ENCODE results near the gene ARHGAP5.
A peak's percentile ranks its signal among the peaks of the same experiment; 100 is the strongest.

The ARHGAP5 gene, protein sequence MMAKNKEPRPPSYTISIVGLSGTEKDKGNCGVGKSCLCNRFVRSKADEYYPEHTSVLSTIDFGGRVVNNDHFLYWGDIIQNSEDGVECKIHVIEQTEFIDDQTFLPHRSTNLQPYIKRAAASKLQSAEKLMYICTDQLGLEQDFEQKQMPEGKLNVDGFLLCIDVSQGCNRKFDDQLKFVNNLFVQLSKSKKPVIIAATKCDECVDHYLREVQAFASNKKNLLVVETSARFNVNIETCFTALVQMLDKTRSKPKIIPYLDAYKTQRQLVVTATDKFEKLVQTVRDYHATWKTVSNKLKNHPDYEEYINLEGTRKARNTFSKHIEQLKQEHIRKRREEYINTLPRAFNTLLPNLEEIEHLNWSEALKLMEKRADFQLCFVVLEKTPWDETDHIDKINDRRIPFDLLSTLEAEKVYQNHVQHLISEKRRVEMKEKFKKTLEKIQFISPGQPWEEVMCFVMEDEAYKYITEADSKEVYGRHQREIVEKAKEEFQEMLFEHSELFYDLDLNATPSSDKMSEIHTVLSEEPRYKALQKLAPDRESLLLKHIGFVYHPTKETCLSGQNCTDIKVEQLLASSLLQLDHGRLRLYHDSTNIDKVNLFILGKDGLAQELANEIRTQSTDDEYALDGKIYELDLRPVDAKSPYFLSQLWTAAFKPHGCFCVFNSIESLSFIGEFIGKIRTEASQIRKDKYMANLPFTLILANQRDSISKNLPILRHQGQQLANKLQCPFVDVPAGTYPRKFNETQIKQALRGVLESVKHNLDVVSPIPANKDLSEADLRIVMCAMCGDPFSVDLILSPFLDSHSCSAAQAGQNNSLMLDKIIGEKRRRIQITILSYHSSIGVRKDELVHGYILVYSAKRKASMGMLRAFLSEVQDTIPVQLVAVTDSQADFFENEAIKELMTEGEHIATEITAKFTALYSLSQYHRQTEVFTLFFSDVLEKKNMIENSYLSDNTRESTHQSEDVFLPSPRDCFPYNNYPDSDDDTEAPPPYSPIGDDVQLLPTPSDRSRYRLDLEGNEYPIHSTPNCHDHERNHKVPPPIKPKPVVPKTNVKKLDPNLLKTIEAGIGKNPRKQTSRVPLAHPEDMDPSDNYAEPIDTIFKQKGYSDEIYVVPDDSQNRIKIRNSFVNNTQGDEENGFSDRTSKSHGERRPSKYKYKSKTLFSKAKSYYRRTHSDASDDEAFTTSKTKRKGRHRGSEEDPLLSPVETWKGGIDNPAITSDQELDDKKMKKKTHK (N-terminal part only)

DNA sequence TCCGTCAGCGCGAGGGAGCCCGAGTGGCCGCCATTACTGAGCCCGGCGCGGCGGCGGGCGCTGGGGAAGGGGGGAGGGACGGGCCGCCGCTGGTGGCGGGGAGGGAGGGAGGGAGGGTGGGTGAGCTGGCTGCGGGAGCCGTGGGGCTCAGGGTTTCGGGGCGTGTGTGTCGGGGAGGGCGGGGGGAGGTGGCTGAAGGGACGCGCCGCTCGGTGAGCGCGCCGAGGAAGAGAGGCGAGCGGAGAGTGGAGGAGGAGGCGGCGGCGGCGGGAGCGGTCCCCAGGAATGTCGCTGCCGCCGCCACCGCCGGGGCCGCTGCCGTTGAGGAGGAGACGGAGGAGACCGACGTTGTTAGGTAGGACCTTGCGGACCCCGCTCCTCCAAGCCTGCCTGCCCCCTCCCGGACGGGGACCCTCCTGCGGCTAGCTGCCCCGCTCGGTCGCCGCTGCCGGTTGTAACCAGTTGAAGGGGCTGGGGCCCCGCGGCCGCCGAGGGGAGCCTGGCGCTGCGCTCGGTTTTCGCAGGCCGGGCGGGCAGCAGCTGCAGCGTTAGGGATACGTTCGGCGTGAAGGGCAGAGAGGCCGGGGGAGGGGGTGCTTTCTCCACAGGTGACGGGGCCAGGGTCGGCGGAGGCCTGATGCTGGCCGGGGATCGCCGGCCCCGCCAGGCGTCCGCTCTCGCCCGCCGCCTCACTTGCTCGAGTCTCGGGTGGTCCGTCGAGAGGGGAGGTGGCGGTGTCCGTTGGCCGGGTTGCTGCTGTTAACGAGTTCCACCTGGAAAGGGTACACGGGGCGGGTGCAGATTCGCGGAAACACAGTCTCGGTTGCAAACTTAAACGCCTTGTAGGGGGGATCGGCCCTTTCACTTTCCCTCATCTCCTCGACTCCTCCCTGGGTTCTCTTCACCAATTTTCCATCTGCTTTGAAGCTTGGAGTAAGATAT, at the start of gene ARHGAP5:
ARHGAP5 (plus strand) TSS at position 224 of the 942 bp plus-strand sequence. CDS start 13,366 bp downstream, outside the sequence.
- DNase-seq = peak; percentile 51 to 66 (median 63)

DNA sequence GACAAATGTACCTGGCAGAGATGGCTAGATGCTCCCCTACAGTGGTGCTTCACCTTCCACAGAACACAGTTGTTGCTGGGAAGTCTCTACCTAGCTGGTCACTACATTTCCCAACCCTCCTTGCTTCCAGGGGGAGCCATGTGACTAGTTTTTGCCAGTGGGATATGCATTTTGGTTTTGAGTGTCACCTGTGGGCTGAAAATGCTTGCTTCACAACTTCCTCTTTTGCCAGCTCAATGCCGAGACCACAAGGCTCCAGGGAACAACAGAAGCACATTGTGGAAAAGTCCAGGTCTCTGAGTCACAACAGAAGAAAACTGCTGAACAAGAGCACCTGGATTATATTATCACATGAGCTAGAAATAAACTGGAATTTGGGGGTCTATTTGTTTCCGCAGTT, 48.5 kb upstream of the ARHGAP5 start:
- DNase-seq = no peak

DNA sequence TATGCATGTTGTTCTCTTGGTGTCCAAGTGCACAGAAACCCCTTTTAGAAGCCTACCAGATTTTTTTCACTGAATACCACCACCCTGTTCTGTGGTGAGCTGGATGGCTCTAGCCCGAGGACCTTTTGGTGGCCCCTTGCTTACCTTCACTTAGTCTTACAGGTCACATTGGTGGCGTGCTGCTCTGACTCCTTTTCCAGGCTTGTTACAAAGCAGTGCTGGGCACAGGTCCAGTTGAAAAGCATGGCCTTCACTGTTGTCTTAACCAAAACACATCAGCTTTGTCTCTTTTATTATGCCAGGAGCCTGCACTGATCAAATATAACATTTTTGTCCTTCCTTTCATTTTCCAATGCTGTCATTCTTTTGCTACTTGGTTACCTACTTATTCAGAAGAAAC, 43.6 kb upstream of the ARHGAP5 start:
- DNase-seq = no peak

DNA sequence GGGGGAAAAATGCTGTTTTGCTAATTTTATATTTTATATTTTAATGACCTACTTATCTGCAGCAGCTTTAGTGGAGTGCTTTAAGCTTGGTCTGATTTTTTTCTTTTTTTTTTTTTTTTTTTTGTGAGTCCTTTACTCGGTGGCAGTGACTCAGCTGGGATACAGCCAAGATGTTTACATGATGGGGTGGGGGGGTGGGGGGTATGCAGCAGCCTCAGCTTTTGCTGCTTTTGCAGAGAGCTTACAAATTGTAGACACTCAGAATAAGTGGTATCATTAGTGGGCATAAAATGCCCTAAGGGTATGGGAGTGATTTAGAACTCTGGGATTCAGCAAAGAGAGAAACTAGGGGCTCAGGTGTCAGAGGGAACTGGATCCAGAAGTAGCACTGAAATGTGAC, 38.2 kb upstream of the ARHGAP5 start:
- DNase-seq = no peak

DNA sequence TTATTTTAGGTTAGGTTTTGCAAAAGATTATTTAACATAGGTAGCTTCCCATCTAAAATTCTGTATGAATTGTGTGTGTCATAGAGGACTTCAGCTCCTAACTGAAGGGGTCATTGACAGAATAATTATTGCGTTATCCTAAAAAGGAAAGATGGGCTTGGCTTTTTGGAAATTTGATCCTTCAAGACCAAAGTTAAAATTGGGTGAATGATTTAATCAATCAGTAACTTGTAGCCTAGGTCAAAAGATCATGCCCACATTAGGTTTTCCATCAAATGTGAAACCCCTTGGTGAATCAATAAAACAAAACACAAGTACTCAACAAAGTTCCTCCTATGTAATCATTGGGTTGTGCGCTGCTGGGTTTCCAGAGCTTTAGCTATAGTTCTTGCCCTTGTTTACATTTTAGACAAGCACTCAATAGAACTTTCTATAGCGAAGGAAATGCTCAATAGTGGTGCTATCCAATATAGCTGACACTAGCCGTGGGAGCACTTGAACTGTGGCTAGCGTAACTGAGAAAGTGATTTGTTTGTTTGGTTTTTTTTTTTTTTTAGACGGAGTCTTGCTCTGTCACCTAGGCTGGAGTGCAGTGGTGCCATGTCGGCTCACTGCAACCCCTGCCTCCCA, 37.6 kb upstream of the ARHGAP5 start:
- no peak for DNase-seq

DNA sequence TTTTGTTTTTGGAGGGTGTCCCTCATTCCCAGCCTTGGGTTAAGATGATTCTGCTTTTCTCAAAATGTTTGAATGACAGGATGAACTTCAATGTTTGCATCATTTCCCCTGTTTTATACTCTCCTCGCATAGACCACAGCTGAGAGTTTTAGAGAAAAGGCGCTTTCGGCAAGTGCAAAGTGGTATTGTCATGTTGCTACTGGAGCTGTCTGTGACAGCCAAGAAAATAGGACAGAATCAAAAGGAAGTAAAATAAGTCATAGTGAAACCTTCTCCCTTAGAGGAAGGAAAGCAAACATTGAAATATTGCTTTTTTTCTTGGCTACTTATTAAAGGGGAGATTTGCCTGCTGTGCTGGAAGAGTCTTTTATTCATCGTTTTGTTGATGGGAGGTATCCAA, 33.5 kb upstream of the ARHGAP5 start:
- DNase-seq = no peak

DNA sequence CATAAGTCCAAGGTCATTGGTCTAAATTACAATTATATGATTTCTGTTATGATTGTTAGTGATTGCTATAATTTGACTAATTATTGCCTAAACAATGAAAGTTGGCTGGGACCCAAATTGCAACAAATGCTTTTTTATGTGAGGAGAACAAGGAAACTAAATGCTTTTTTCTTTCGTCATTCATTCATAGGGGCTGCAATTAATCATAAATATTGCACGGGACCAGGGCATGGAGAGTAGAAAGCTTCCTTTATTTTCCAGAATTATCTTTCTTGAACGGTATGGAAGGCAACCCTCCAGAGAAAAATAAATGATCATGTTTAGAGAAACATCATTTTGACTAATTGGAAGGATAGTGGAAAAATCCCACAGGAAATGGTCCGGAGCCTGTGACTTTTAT, 32.6 kb upstream of the ARHGAP5 start:
- DNase-seq = no peak

DNA sequence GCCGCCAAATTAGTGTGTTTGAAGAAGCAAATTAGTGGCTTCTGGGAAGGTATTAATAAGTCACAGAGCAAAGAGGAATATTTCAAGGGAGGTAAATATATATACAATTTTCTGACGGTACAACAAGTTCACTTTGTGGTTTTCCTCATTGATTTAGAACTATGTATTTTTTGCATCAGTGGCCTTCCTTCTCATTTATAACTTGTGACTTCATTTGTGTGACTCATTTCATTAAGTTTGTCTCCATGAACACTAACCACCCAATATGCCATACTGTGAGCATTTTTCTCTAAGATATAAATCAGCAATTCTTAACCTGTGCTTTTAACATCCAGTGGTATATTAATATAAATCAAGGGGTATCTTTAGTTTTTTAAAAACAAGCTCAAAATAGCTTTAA, 29.3 kb upstream of the ARHGAP5 start:
- no peak for DNase-seq

DNA sequence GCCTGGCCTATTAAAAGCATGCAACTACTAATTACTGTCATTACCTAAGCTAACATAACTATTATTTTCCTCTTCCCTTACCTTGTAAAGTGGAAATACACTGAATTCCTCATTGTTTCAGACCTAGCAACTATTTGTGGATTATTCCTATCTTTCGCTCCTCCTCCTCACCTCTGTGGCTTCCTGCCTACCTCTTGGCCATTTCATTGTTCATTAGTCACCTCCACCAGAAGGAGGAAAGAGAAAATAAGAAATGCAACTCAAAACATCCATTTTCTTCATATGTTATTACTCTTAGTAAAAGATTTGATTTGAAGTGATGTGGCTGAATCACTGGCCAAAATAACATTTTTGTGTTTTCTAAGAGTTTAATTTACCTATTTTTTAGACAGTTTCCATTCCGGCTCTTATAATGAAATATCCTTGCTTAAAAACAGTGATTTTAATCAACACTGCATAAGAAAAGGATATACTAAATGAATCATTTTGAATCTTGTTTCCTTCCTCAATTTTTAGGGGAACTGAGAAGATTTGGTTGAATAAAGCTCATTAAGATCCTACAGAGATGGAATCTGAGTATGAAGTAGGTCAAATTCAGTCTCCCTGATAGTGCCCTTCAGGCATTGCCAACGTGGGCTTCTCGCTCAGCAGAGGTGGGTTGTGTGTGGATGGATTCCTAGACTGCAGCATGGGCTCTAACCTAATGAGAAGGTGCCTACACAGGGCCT, 27.6 kb upstream of the ARHGAP5 start:
- no peak for DNase-seq

DNA sequence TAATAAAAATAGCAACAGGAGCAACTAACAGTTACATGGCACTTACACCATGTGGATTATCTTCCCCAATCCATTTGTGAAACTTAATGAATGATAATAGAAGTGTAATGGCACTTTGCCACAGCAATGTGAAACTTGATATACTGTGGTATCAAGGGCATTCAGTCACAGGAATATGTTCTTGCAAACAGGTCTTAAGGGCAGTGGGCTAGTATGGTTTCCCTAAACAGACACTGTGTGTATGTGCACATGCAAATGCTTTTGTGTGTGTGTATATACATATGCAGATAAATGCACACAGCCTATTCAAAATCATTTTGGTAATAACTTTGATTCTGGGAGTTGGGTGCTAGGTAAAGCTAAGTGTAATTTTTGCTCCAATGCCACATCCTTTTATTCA, 26.2 kb upstream of the ARHGAP5 start:
- DNase-seq = no peak

DNA sequence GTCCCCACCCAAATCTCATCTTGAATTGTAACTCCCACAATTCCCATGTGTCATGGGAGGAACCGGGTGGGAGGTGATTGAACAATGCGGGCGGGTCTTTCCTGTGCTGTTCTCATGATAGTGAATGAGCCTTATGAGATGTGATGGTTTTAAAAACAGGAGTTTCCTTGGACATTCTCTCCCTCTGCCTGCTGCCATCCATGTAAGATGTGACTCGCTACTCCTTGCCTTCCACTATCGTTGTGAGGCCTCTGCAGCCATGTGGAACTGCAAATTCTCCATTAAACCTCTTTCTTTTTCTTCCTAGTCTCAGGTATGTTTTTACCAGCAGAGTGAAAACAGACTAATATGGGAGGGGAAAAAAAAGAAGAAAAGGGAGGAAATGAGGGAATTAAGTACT, 22.6 kb upstream of the ARHGAP5 start:
- no peak for DNase-seq

DNA sequence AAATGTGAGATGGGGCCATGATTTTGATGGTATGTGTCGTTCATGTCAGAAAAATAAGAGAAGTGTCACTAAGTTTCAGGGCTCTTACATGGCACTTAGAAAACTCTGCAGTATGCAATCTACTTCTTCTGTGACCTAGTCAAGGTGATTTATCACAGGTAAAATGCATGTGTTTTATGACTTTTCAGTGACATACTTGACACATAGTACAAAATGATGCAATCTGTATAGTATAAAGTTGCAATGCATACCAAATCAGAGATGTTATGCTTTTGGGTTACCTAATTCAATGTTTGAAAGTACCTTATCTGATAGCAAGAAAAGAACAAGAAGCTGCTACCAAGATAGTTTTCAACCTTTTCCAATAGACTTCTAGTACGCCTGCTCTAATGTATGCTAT, 21.9 kb upstream of the ARHGAP5 start:
- no peak for DNase-seq

DNA sequence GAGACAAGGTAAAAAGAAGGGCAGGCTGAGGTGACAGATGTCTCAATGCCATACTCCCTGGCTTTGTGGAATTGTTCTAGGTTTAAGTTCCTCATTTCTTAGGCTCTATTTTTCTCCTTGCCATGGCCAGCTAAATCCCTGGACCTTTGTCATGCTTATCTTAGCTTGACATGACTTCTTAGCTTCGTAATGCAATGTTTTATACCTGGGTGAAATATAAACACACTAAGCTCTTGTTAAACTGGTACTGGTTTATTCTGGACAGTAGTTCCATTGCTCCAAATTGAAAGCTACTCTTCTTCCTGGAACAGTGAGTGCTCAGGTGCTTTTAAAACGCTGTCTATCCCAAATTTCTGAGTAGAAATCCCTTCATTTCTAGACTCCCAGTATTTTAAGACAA, 17.4 kb upstream of the ARHGAP5 start:
- DNase-seq = no peak

DNA sequence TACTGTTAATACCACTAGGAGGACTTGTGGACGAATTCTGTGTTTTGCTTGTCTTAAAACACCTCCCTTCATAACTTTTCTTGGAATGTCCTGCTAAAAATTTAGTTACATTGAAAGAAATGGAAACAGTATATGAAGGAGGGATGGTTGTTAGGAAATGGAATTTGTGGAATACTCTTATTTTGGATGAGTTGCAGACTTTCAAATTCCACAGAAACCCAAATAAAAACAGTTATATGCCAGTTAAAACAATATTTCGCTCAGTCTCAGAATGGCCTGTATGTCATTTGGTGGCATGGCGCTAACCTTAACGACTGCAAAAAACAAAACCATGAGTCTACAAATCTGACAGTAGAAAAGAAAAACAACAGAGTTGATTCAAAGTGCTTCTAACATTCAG, 12.2 kb upstream of the ARHGAP5 start:
- DNase-seq = no peak

DNA sequence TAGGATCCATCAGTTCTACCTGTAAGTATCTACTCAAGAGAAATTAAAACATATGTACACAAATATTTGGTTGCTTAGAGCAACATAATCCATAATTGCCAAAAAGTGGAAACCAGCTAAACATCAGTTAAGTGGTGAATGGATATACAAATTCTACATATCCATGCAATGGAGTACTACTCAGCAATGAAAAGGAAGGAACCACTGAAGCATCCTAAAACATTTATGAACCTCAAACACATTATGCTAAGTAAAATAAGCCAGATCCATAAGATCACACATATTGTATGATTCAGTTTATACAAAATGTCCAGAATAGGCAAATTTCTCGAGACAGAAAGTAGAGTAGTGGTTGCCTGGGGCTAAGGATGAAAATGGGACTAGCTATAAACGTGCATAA, 8.4 kb upstream of the ARHGAP5 start:
- no peak for DNase-seq

DNA sequence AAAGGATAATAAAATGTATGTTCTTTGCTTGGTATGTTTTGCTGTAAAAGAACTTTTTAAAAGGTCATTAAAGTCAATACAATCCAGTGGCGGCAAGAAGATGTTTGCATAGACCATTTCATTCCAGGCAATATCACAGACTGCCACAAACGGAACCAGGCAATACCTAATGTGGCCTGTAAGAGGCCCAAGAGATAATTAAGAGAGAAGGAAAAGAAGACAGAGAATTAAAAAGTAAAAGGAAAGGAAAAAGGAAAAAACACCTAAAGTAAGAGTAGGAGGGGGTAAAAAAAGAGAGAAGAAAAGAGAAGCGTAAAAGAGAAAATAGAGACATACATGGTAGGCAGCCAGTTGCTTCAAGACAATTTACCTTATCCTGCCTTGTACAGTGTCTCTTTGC, 6.8 kb upstream of the ARHGAP5 start:
- no peak for DNase-seq

DNA sequence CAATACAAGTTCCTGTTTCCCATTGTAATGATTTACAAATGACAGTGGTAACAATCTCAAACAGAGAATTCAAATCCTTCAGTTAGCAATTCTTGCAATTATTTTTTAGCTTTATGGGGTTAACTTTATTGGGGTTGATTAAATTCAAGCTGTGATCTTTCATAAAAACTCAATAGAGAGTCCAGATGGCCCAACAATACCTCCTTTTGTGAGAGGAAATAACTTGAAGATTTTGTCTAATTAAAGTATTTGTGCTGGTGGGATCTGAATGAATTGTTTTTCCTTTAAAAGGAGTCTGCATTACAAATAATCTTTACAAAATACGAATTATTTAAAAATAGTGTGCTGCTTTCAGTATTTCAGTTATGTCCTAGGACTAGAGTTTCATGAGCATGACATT, 4.4 kb upstream of the ARHGAP5 start:
- no peak for DNase-seq

DNA sequence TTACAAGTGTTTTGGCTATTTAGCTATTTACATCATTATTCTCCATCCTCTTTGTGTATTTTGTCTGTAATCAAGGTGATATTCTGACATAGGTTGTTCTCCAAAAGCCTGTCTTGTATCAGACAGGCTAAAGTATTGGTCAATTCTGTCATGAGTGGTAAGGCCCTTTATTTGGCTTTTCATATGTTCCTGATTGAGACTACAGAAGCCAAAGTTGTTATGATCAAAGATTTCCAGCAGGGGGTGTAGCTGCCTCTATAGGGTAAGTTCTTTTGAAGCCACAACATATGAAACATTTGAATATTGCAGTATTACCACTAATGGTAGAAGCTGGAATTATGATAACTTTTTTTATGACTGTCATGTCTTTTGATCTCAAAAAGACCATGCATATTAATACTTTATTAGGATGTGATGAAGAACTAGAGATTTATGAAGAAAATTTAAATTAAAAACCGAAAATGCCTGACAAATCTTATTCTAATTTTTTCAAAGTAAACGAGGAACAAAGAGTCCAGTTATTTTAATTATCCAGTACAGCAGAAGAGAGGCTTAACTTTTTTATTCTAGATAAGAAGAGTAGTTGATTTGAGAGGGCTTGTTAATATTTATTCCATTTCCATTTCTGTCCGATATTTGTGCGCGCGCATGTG, 3.4 kb upstream of the ARHGAP5 start:
- DNase-seq = peak; percentile 4 to 15 (median 7)

DNA sequence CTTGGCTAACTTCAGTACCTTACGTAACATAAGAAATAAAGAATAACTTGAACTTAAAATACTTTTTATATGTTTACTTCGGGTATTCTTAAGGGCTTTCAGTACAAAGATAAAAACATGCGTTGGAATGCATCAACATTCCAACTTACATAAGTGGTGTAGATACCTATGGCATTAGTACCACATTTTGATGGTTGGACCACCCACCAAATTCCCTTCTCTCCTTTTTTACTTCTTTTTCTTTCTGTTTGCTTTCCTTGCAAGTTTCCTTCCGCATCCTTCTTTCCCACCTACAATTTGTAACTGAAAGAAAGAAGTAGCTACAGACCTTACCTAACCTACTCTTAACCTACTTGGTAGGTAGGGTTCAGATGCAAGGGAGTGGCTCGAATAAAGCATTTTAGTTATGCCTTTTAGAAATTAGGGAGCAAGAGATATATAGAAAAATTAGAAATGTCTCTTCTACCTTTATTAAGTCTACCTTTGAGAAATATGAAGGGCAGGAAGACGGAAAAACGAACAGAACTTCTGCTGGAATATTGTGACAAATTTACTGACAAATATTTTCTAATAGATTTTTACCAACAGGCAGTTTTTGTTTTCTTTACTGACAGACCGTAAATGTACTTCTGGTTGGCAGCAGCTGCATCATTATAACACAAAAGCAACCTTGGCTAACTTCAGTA, 2.1 kb upstream of the ARHGAP5 start:
- DNase-seq = no peak

All from activated CD4-positive, CD25-positive, alpha-beta regulatory T cell (primary cell).